GM23338 (cell line): ENCODE data around the gene KCNJ18.
"Not testable (repeated sequence)": the region's sequence is repeated elsewhere in the genome, so short reads cannot be mapped to it uniquely, and the experiment has no call there.

Experiments
- CREB1 ChIP-seq: fragments of 250-450 bp; sonication (Bioruptor Pico); IDR thresholded peaks from 2 replicates; pipeline ENCODE4 v1.5.0; 2020; ENCODE audit warnings: low read depth, mild to moderate bottlenecking, moderate library complexity
- CTCF ChIP-seq, 2 experiments: fragments of 200-600 bp in 1 of 2; sonication (generic) in 1 of 2; conservative IDR thresholded peaks; 2 replicates each; pipeline versions ENCODE4 v1.5.1 to v1.6.1; 2016 to 2017; ENCODE audit warnings: antibody characterized with exemption in 2 of 2, low read depth in 2 of 2, mild to moderate bottlenecking in 2 of 2, moderate library complexity in 1 of 2
- EZH2 ChIP-seq: fragments of 200-600 bp; sonication (generic); IDR thresholded peaks from one replicate; pipeline ENCODE4 v1.8.0; 2017; ENCODE audit warnings: antibody characterized with exemption, mild to moderate bottlenecking, low read depth; ENCODE audit not compliant: unreplicated experiment
- EZH2phosphoT487 ChIP-seq: fragments of 200-600 bp; sonication (generic); IDR thresholded peaks from one replicate; pipeline ENCODE4 v1.8.1; 2018; ENCODE audit warnings: antibody characterized with exemption; ENCODE audit not compliant: unreplicated experiment
- JUNB ChIP-seq: IDR thresholded peaks from one replicate; pipeline ENCODE4 v1.6.1; 2016; ENCODE audit warnings: antibody characterized with exemption; ENCODE audit not compliant: unreplicated experiment
- NANOG ChIP-seq: IDR thresholded peaks from 2 replicates; pipeline ENCODE4 v1.6.1; 2016; ENCODE audit warnings: antibody characterized with exemption, borderline replicate concordance
- POLR2AphosphoS5 ChIP-seq: IDR thresholded peaks from 2 replicates; pipeline ENCODE4 v1.6.1; 2016; ENCODE audit warnings: antibody characterized with exemption, low read depth
- STAT1 ChIP-seq: IDR thresholded peaks from one replicate; pipeline ENCODE4 v1.6.1; 2016; ENCODE audit warnings: antibody characterized with exemption; ENCODE audit not compliant: unreplicated experiment
- ZNF114 ChIP-seq: fragments of 250-450 bp; sonication (Bioruptor Pico); IDR thresholded peaks from 2 replicates; pipeline ENCODE4 v1.5.0; 2020; ENCODE audit warnings: mild to moderate bottlenecking, moderate library complexity
- ZNF331 ChIP-seq: fragments of 250-450 bp; sonication (Bioruptor Pico); IDR thresholded peaks from 2 replicates; pipeline ENCODE4 v1.5.0; 2020; ENCODE audit warnings: low read depth, mild to moderate bottlenecking, moderate library complexity
- ZNF462 ChIP-seq: fragments of 250-450 bp; sonication (Bioruptor Pico); IDR thresholded peaks from 2 replicates; pipeline ENCODE4 v1.5.0; 2020; ENCODE audit warnings: mild to moderate bottlenecking, moderate library complexity
- TF ChIP-seq, protein P1 (sequence below): IDR thresholded peaks from one replicate; pipeline ENCODE4 v1.6.1; 2018; ENCODE audit warnings: antibody characterized with exemption; ENCODE audit not compliant: unreplicated experiment
- TF ChIP-seq, protein P2 (sequence below): IDR thresholded peaks from 2 replicates; pipeline ENCODE4 v1.6.1; 2016; ENCODE audit warnings: antibody characterized with exemption

GRCh38 chr17:21681576-21681975, 10.7 kb upstream of the KCNJ18 start:
- TF ChIP-seq POLR2AphosphoS5; CTCF (conservative IDR thresholded peaks at IDR 0.05; ENCODE audit: low read depth in 2 of 2); EZH2phosphoT487; EZH2; CREB1 (CRISPR knock-in tag); JUNB; NANOG; STAT1; ZNF331 (CRISPR knock-in tag); ZNF114 (CRISPR knock-in tag); ZNF462: not testable (repeated sequence)
- TF ChIP-seq, protein P1, sequence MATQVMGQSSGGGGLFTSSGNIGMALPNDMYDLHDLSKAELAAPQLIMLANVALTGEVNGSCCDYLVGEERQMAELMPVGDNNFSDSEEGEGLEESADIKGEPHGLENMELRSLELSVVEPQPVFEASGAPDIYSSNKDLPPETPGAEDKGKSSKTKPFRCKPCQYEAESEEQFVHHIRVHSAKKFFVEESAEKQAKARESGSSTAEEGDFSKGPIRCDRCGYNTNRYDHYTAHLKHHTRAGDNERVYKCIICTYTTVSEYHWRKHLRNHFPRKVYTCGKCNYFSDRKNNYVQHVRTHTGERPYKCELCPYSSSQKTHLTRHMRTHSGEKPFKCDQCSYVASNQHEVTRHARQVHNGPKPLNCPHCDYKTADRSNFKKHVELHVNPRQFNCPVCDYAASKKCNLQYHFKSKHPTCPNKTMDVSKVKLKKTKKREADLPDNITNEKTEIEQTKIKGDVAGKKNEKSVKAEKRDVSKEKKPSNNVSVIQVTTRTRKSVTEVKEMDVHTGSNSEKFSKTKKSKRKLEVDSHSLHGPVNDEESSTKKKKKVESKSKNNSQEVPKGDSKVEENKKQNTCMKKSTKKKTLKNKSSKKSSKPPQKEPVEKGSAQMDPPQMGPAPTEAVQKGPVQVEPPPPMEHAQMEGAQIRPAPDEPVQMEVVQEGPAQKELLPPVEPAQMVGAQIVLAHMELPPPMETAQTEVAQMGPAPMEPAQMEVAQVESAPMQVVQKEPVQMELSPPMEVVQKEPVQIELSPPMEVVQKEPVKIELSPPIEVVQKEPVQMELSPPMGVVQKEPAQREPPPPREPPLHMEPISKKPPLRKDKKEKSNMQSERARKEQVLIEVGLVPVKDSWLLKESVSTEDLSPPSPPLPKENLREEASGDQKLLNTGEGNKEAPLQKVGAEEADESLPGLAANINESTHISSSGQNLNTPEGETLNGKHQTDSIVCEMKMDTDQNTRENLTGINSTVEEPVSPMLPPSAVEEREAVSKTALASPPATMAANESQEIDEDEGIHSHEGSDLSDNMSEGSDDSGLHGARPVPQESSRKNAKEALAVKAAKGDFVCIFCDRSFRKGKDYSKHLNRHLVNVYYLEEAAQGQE: not testable (repeated sequence)
- TF ChIP-seq, protein P2, sequence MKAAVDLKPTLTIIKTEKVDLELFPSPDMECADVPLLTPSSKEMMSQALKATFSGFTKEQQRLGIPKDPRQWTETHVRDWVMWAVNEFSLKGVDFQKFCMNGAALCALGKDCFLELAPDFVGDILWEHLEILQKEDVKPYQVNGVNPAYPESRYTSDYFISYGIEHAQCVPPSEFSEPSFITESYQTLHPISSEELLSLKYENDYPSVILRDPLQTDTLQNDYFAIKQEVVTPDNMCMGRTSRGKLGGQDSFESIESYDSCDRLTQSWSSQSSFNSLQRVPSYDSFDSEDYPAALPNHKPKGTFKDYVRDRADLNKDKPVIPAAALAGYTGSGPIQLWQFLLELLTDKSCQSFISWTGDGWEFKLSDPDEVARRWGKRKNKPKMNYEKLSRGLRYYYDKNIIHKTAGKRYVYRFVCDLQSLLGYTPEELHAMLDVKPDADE: not testable (repeated sequence)
